ENCODE data around the gene SORBS1.

- TF ChIP-seq PATZ1 (CRISPR knock-in tag; IDR thresholded peaks at IDR 0.05; ENCODE audit: borderline replicate concordance) (no peak), CREB5 (CRISPR knock-in tag; IDR thresholded peaks at IDR 0.05; ENCODE audit: low read depth) (no peak), BACH2 (CRISPR knock-in tag; IDR thresholded peaks at IDR 0.05; ENCODE audit: borderline replicate concordance) (no peak), GLIS3 (CRISPR knock-in tag; IDR thresholded peaks at IDR 0.05) (no peak), SNAI2 (CRISPR knock-in tag; IDR thresholded peaks at IDR 0.05) (no peak)
Measured at GRCh38 chr10:95408148-95408960, 152.8 kb downstream of the SORBS1 start.

Data from SK-N-SH treated with all-trans-retinoic acid at 6 μM for 48 hours (cell line).